OCI-LY7 (cell line): ENCODE results near the gene GATA5. TPM values are rescaled to one million over a fixed set of nuclear protein-coding genes. Genes with fewer than 3 reads are reported as not detected.

Source experiments
- BruUV-seq: library from RNA; stranded (reverse); fragments of 400-500 nt; replicated peaks from 2 replicates; lab custom pipeline; 2021; lab: Mats Ljungman, UMichigan
- CTCF ChIA-PET: fragments of 300-600 bp; sonication (Branson Sonifier 250); formaldehyde crosslinking; loops from one replicate; lab custom pipeline; 2022; ENCODE audit warnings: antibody characterized with exemption; ENCODE audit not compliant: unreplicated experiment; lab: Charles Lee
- POLR2A ChIA-PET: fragments of 300-600 bp; sonication (Branson Sonifier 250); formaldehyde crosslinking; loops from one replicate; lab custom pipeline; 2022; ENCODE audit warnings: antibody characterized with exemption; lab: Charles Lee
- DNase-seq: peaks from one replicate; pipeline ENCODE4 v3.0.0-alpha.2; 2015; ENCODE audit warnings: low spot score
- H2AFZ ChIP-seq: fragments of 200-600 bp; sonication (generic), shearing (Covaris generic); 2 replicates; pipeline ENCODE4 v1.6.1; 2014; ENCODE audit warnings: mild to moderate bottlenecking, antibody characterized with exemption, low read length, moderate library complexity
- H3K27ac ChIP-seq: fragments of 200-600 bp; sonication (generic); 2 replicates; pipeline ENCODE4 v1.5.1; 2014; ENCODE audit warnings: mixed run types, low read depth, mild to moderate bottlenecking, moderate library complexity, low read length, inconsistent platforms; ENCODE audit not compliant: poor library complexity, severe bottlenecking
- H3K36me3 ChIP-seq: fragments of 200-600 bp; sonication (generic); 2 replicates; pipeline ENCODE4 v1.6.1; 2014; ENCODE audit warnings: mild to moderate bottlenecking, antibody characterized with exemption, low read length, moderate library complexity, mixed read lengths; ENCODE audit not compliant: insufficient read depth
- H3K4me1 ChIP-seq: fragments of 200-600 bp; sonication (generic); 2 replicates; pipeline ENCODE4 v1.5.1; 2014; ENCODE audit warnings: mild to moderate bottlenecking, low read length; ENCODE audit not compliant: insufficient read depth, poor library complexity, severe bottlenecking
- H3K4me2 ChIP-seq: fragments of 200-600 bp; sonication (generic); 2 replicates; pipeline ENCODE4 v1.6.1; 2014; ENCODE audit warnings: mild to moderate bottlenecking, low read length
- H3K4me3 ChIP-seq: fragments of 200-600 bp; sonication (generic); 2 replicates; pipeline ENCODE4 v1.5.1; 2014; ENCODE audit warnings: mild to moderate bottlenecking, low read depth, low read length; ENCODE audit not compliant: poor library complexity, severe bottlenecking
- H3K79me2 ChIP-seq: fragments of 200-600 bp; sonication (generic); 2 replicates; pipeline ENCODE4 v1.6.1; 2016; ENCODE audit warnings: low read depth, mild to moderate bottlenecking, low read length, moderate library complexity, mixed read lengths; ENCODE audit not compliant: insufficient read depth
- H3K9me2 ChIP-seq: fragments of 200-600 bp; sonication (generic); 2 replicates; pipeline ENCODE4 v1.6.1; 2016; ENCODE audit warnings: mild to moderate bottlenecking, low read length, mixed read lengths; ENCODE audit not compliant: insufficient read depth
- H3K9me3 ChIP-seq: fragments of 200-600 bp; sonication (generic); 2 replicates; pipeline ENCODE4 v1.6.1; 2014; ENCODE audit warnings: mild to moderate bottlenecking, mixed run types, low read length, mixed read lengths
- H4K20me1 ChIP-seq: fragments of 200-600 bp; sonication (generic); 2 replicates; pipeline ENCODE4 v1.6.1; 2014; ENCODE audit warnings: mild to moderate bottlenecking, antibody characterized with exemption, low read length, moderate library complexity, mixed read lengths; ENCODE audit not compliant: insufficient read depth
- CTCF ChIP-seq: fragments of 200-600 bp; sonication (generic); conservative IDR thresholded peaks from 2 replicates; pipeline ENCODE4 v1.5.1; 2014; ENCODE audit warnings: mild to moderate bottlenecking, antibody characterized with exemption, low read length, moderate library complexity, mixed read lengths
- EZH2phosphoT487 ChIP-seq: fragments of 200-600 bp; sonication (generic); IDR thresholded peaks from 2 replicates; pipeline ENCODE4 v1.6.1; 2018; ENCODE audit warnings: low read depth, borderline replicate concordance, mild to moderate bottlenecking, mixed run types, antibody characterized with exemption, low read length, moderate library complexity, mixed read lengths
- intact Hi-C: fragments of 100-400 bp; cut with micrococcal nuclease; formaldehyde crosslinking; loops from one replicate; pipeline ENCODE4 v1.10.0; 2022; ENCODE audit not compliant: unreplicated experiment
- total RNA-seq, 2 experiments: library from RNA; depleted of rRNA in 1 of 2; stranded (reverse); fragments of >200 nt in 1 of 2; shearing (Covaris generic) in 1 of 2; gene quantifications; 2 replicates each; pipeline ENCODE4 v1.2.3, GENCODE V29; 2014 to 2022

The GATA5 gene
- total RNA-seq, 2 experiments from 2014 or later = not detected

DNA sequence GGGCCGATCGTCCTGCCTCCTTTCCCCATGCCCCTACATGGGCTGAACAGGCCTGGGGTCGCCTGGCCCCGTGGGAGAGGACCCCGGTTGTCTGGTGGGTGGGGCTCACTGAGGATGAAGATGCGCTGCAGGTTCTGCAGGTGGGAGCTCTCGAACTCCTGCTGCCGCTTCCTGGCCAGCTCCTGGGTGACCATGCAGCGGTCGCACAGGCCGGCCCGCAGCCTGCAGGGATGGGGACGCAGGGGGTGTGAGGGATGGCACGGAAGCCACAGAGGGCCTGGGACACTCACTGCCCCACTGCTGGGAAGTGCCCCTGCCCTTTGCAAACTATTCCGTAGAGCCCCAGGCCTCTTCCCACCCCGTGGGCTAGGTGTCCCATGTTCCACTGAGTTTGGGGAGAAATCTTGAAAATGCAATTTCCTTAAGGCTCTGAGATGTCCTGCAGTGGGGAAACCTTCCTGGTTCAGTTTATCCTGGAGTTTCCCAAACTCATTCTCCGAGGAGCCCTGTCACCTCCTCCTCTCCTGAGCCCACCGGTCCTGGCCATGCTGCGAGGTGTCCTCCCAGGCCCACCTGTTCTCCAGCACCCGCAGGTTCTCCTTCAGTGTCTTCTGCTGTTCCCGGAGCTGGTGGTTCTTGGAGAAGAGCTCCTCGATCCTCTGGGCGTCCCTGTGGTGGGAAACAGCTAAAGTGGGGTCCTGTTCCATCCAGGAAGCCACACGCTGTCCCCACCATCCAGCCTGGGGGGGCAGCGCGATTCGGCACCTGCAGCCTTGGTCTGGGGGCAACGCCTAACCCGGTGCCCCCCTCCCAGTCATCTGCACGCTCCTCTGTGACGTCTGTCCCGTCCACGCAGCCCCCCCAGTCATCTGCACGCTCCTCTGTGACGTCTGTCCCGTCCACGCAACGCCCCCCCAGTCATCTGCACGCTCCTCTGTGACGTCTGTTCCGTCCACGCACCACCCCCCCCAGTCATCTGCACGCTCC, 58.9 kb downstream of the GATA5 start:
- ChIA-PET CTCF (no interaction called here), POLR2A (no interaction called here)
- TF ChIP-seq EZH2phosphoT487 = no peak
- TF ChIP-seq CTCF = no peak

GRCh38 chr20:62415354-62416111, 60.3 kb downstream of the GATA5 start:
- BruUV-seq = no TSS peak

More for the DNA sequence above, 58.9 kb downstream of the GATA5 start:
- BruUV-seq = no TSS peak
- no peaks in the 10 kb centered on the region for H3K9me3 ChIP-seq
- no peak overlapping the region for H3K27ac ChIP-seq
- H3K36me3 ChIP-seq = no peaks in the 10 kb centered on the region
- no peak overlapping the region for H2AFZ ChIP-seq
- DNase-seq = no peak
- intact Hi-C loops = no loop called here
- H3K9me2 ChIP-seq = no peaks in the 10 kb centered on the region
- H3K79me2 ChIP-seq = no peaks in the 10 kb centered on the region
- no peak overlapping the region for H3K4me3 ChIP-seq
- H3K4me2 ChIP-seq = no peak overlapping the region
- no peaks in the 10 kb centered on the region for H3K4me1 ChIP-seq
- H4K20me1 ChIP-seq = no peaks in the 10 kb centered on the region

More at GRCh38 chr20:62415354-62416111, 60.3 kb downstream of the GATA5 start:
- DNase-seq = no peak
- no peaks in the 10 kb centered on the region for H4K20me1 ChIP-seq
- H3K4me3 ChIP-seq = no peak overlapping the region
- TF ChIP-seq CTCF = no peak
- TF ChIP-seq EZH2phosphoT487 = no peak
- no peaks in the 10 kb centered on the region for H3K9me2 ChIP-seq
- H3K27ac ChIP-seq = no peak overlapping the region
- no peaks in the 10 kb centered on the region for H3K9me3 ChIP-seq
- no peak overlapping the region for H2AFZ ChIP-seq
- no peaks in the 10 kb centered on the region for H3K79me2 ChIP-seq
- POLR2A ChIA-PET = no interaction called here
- intact Hi-C loops = no loop called here
- no peak overlapping the region for H3K4me2 ChIP-seq
- H3K36me3 ChIP-seq = no peaks in the 10 kb centered on the region
- peaks cover 2% of the 10 kb centered on the region for H3K4me1 ChIP-seq
- CTCF ChIA-PET = no interaction called here
